Psoas muscle (tissue), 8 donors: ENCODE measurements around the gene EEF2K. TPM values are rescaled to one million over a fixed set of nuclear protein-coding genes. Genes with fewer than 3 reads are reported as not detected.

ENCODE experiments used
- ATAC-seq, 4 donors: fragments of 200-7000 bp; cut with Tn5 transposase; one replicate each; pipeline ENCODE4 v1.9.1; 2020; ENCODE audit warnings: moderate library complexity in 3 of 4, mild to moderate bottlenecking in 2 of 4
- DNase-seq, 2 donors: peaks; one replicate each; pipeline ENCODE4 v3.0.0-alpha.2; 2020
- H3K27ac ChIP-seq: fragments of 200-600 bp; one replicate; pipeline ENCODE4 v1.8.0; 2022
- H3K27me3 ChIP-seq, 3 donors: fragments of 200-600 bp in 1 of 3; one replicate each; pipeline versions ENCODE4 v1.6.1 to v1.8.0; 2013 to 2022; ENCODE audit warnings: low read length in 2 of 3, mild to moderate bottlenecking in 2 of 3, moderate library complexity in 1 of 3; ENCODE audit not compliant: insufficient read depth in 3 of 3
- H3K36me3 ChIP-seq, 2 donors: fragments of 200-600 bp in 1 of 2; one replicate each; pipeline versions ENCODE4 v1.6.1 to v1.8.0; 2013 to 2022; ENCODE audit warnings: low read depth in 1 of 2, mild to moderate bottlenecking in 1 of 2, moderate library complexity in 1 of 2; ENCODE audit not compliant: insufficient read depth in 1 of 2
- H3K4me1 ChIP-seq: fragments of 200-600 bp; one replicate; pipeline ENCODE4 v1.8.0; 2022
- H3K4me3 ChIP-seq: fragments of 200-600 bp; one replicate; pipeline ENCODE4 v1.8.0; 2022; ENCODE audit warnings: mild to moderate bottlenecking
- H3K9me3 ChIP-seq: fragments of 200-600 bp; one replicate; pipeline ENCODE4 v1.8.0; 2022
- CTCF ChIP-seq: fragments of 200-600 bp; IDR thresholded peaks from one replicate; pipeline ENCODE4 v1.8.0; 2022; ENCODE audit warnings: antibody characterized with exemption
- WGBS, 3 donors: extraction: QIAGEN DNeasy Blood & Tissue Kit; methylation state at CpG; one replicate each; pipeline versions ENCODE4 v1.1.6 to v1.1.7; 2013; 5-methylcytosine and 5-hydroxymethylcytosine counted together
- intact Hi-C, 2 donors: fragments of 100-400 bp; cut with DNase I; formaldehyde crosslinking; loops; one replicate each; pipeline versions ENCODE4 v1.11.0 to v1.14.2; 2022
- polyA plus RNA-seq, 3 donors: library from polyadenylated mRNA; stranded (reverse); fragments of 200-250 nt; gene quantifications; one replicate each; pipeline ENCODE4 v1.2.3, GENCODE V29; 2013
- total RNA-seq, 4 donors: library from RNA; stranded (reverse); fragmentation: NEBNext Ultra II Directional in 2 of 4; extraction: Animal tissue kit (Norgen Biotek cat#: 25700) in 2 of 4; gene quantifications; one replicate each; pipeline versions ENCODE4 v1.2.1 to v1.2.4, GENCODE V29; 2021 to 2023
- donor health status: healthy with polysubstance abuse.
- donor health status: DM: no; HTN: no; CAD: no; lungs with moderate emphysema.
- donor health status: Bipolar disorder and iron deficiency.
- donor health status: healthy.
- donor health status: DM: yes; HTN: yes; CAD: no.
- donor health status: DM: no; HTN: no; CAD: no.
- donor health status: DM: no; HTN: no; CAD: no.
- donor health status: DM: yes; HTN: yes; CAD: no.

EEF2K gene
- total and polyA plus RNA-seq, 7 donors: 13.0 to 47.0 (median 29.4) TPM

- no peaks in the 10 kb centered on the region for H3K4me1 ChIP-seq
- no peak for TF ChIP-seq CTCF
- DNase-seq (no peak), ATAC-seq (no peak)
- H3K4me3 ChIP-seq: no peak overlapping the region
- no peaks in the 10 kb centered on the region for H3K9me3 ChIP-seq
- peaks cover 5 to 94% of the 10 kb centered on the region in 2 donors for H3K36me3 ChIP-seq
- WGBS, 3 donors: 86 to 92% (median 88%) methylated on average over 19 of the region's 19 CpGs
- H3K27me3 ChIP-seq: no peaks in the 10 kb centered on the region
- intact Hi-C loops: loop anchor here (5.0 to 10.0 kb wide), 3 partner anchors 92 to 1138 kb away; no protein-coding TSS in a partner anchor
- H3K27ac ChIP-seq: no peak overlapping the region
These were observed 118.9 kb downstream of the EEF2K start for GRCh38 chr16:22324787-22325597.

- WGBS, 3 donors: 81 to 88% (median 82%) methylated on average over 46 of the region's 46 CpGs
These were observed 119.7 kb downstream of the EEF2K start for GRCh38 chr16:22325598-22326368.

DNA sequence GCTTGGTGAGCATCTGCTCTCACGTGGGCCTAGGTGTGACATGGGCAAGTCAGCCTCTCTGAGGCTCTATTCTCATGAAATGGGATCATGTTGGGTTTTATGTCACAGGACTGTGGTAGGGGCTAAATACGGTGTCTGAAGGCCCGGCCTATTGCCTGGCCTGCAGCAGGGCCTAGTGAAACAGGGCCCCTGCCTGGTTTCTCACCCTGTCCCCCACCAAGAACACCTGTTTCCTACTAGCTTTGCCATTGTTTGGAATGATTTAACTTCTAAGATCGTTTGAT is 120.2 kb downstream of the EEF2K start:
- 38 to 67% (median 45%) methylated on average over 4 of the region's 4 CpGs for WGBS, 3 donors
- DNase-seq (no peak), ATAC-seq (no peak)
- H3K4me1 ChIP-seq: no peaks in the 10 kb centered on the region
- no peaks in the 10 kb centered on the region for H3K9me3 ChIP-seq
- peak overlapping the region; percentile 21 for H3K27ac ChIP-seq
- intact Hi-C loops: loop anchor here in 1 of 2 donors (10.0 kb wide), 1 partner anchor 98 kb away; no protein-coding TSS in a partner anchor
- no peak overlapping the region for H3K4me3 ChIP-seq
- TF ChIP-seq CTCF: no peak
- H3K36me3 ChIP-seq: peaks cover 5 to 93% of the 10 kb centered on the region in 2 donors
- H3K27me3 ChIP-seq: no peaks in the 10 kb centered on the region

More at GRCh38 chr16:22325598-22326368, 119.7 kb downstream of the EEF2K start:
- TF ChIP-seq CTCF: no peak
- H3K4me3 ChIP-seq: no peak overlapping the region
- peaks cover 5 to 93% of the 10 kb centered on the region in 2 donors for H3K36me3 ChIP-seq
- H3K4me1 ChIP-seq: no peaks in the 10 kb centered on the region
- no peaks in the 10 kb centered on the region for H3K9me3 ChIP-seq
- no peak overlapping the region for H3K27ac ChIP-seq
- peak; percentile 10 to 54 (median 48) for ATAC-seq
- intact Hi-C loops: loop anchor here in 1 of 2 donors (10.0 kb wide), 1 partner anchor 99 kb away; no protein-coding TSS in a partner anchor
- no peak for DNase-seq
- H3K27me3 ChIP-seq: no peaks in the 10 kb centered on the region

- TF ChIP-seq CTCF: no peak
- WGBS, 3 donors: 88 to 93% (median 89%) methylated on average over 12 to 13 of the region's 13 CpGs
- no peaks in the 10 kb centered on the region for H3K27me3 ChIP-seq
- H3K27ac ChIP-seq: no peak overlapping the region
- peaks cover 7 to 93% of the 10 kb centered on the region in 2 donors for H3K36me3 ChIP-seq
- H3K4me3 ChIP-seq: no peak overlapping the region
- no peaks in the 10 kb centered on the region for H3K9me3 ChIP-seq
- ATAC-seq (no peak), DNase-seq (no peak)
- intact Hi-C loops: loop anchor here in 1 of 2 donors (10.0 kb wide), 1 partner anchor 98 kb away; no protein-coding TSS in a partner anchor
- no peaks in the 10 kb centered on the region for H3K4me1 ChIP-seq
These were observed 120.8 kb downstream of the EEF2K start for GRCh38 chr16:22326771-22327445.
